MG63 (cell line): ENCODE data around the gene PEX11A. TPM values are rescaled to one million over a fixed set of nuclear protein-coding genes. Genes with fewer than 3 reads are reported as not detected.

Experiments
- DNase-seq: peaks from one replicate; pipeline ENCODE4 v3.0.0-alpha.2; 2020
- H3K27me3 ChIP-seq: fragments of 250-450 bp; sonication (Bioruptor Pico); 2 replicates; pipeline ENCODE4 v1.5.1; 2020; ENCODE audit warnings: mild to moderate bottlenecking, moderate library complexity
- H3K36me3 ChIP-seq: fragments of 250-450 bp; sonication (Bioruptor Pico); 2 replicates; pipeline ENCODE4 v1.5.1; 2020; ENCODE audit warnings: mild to moderate bottlenecking, moderate library complexity
- H3K4me3 ChIP-seq: fragments of 250-450 bp; sonication (Bioruptor Pico); 2 replicates; pipeline ENCODE4 v1.5.1; 2020; ENCODE audit warnings: mild to moderate bottlenecking, moderate library complexity
- H3K9me3 ChIP-seq: fragments of 250-450 bp; sonication (Bioruptor Pico); 2 replicates; pipeline ENCODE4 v1.5.1; 2020; ENCODE audit warnings: mild to moderate bottlenecking, moderate library complexity
- total RNA-seq: library from RNA; depleted of rRNA; stranded (reverse); fragments of >200 nt; shearing (Covaris generic); gene quantifications from 2 replicates; pipeline ENCODE4 v1.2.3, GENCODE V29; 2014; ENCODE audit warnings: low replicate concordance

The PEX11A gene
- total RNA-seq, 1 experiment from 2014 or later: 18.4 TPM

DNA sequence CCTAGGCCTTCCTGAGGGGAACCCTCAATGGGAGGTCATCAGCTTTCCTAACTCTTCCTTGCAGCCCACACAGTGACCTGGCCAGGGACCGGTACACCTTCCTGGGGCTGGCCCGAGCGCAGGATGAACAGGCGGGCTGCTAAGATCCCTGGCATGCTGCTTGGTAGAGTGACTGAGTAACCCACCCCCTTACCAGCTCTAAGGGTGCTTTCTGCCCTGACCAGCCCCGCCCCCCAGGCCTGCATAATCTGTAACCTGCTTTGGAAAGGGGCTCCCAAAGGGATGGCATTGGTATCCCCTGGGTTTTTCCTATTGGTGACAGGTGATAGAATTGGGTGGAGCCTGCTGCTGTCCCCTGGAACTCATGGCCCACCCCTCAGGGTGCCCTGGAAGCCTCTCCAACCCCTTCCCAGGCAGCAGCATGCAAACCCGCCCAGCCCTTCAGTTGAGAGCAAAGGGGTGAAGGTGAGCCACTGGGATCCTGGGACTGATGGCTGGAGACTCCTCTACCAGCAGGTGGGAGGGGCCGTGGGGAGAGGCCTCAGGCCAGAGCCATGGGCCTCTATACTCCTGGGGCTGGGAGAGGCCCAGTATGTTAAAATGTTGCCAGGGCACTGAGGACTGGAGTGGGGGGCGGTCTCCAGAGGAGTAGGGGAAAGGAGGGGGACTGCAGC lies 24.2 kb downstream of the PEX11A start:
- H3K9me3 ChIP-seq: no peaks in the 10 kb centered on the region
- H3K27me3 ChIP-seq: no peaks in the 10 kb centered on the region
- DNase-seq: no peak
- H3K36me3 ChIP-seq: no peaks in the 10 kb centered on the region
- no peak overlapping the region for H3K4me3 ChIP-seq

DNA sequence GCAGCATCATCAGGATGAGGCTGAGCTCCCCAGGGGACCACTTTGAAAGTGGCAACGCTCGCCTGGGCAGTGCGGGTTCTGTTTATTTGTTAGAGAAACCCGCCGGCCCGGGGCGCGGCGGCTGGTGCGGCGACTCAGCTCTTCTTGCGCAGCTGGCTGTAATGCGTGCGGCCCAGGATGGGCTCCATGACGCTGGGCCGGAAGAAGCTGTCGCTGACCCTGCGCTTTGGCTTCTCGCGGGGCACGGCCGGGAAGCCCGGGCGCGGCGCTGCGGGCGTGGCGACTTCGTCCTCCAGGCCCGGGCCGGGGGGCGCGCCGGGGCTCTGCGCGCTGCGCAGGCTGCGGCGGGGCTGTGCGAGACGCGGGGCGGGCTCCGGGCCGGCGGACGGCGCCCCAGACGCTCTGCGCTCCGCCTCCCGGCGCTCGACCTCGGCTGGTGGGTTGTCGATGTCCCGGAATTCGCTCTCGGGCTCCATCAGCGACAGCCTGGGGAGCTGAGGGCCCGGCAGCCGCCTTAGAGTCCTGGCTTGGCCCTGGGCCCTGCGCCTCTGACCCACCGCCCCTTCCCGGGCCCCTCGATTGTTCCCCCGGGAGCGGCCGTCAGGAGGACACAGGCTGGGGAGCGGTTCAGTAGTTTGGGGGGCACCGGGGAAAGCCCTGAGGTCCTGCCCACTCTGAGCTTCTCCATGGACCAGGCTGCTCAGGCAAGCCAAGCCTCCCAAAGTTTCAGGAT lies 24.9 kb downstream of the PEX11A start:
- Histone ChIP-seq H3K36me3 (no peaks in the 10 kb centered on the region), H3K9me3 (no peaks in the 10 kb centered on the region), H3K4me3 (no peak overlapping the region), H3K27me3 (no peaks in the 10 kb centered on the region)
- DNase-seq: peak; percentile 67

DNA sequence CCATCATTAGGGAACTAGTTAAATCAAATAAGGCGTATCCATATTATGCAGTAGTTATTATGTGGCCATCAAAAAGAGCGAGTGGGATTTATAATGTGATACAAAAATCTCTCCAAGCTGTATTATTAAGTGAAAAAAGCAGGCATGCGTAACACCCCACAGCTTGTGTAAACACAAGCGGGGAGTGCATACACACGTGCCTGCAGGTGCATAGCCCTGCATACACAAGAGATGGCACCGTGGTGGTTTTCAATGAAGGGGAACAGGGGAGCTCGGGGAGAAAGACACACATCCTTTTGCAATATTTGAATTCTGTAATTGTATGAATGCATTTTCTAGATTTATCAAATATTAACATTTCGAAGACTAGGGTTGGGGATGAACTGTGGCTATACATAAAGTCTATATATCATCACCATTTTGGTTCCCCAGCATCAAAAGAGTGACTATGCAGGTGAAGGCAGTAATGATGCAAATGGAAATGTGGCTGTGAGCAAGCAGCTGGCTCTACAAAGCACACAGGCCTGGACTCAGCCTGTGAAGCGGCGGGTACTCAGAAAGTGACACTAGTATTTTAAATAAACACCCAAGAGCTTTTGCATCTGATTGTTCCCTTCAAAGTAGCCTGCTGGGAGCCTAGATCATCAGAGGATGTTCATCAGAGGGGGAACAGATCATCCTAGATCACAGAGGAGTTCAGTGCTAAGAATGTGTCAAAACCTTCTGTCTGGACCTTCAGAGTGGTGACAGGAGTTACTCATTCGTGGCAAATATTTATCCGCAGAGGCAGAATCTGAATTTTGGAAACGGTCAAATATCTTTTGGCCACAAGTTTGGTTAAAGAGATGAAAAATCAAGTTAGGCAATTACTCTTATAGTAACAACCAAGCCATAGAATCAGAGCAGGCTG lies 25.9 kb downstream of the PEX11A start:
- no peak overlapping the region for H3K4me3 ChIP-seq
- no peaks in the 10 kb centered on the region for H3K36me3 ChIP-seq
- no peaks in the 10 kb centered on the region for H3K27me3 ChIP-seq
- no peaks in the 10 kb centered on the region for H3K9me3 ChIP-seq
- no peak for DNase-seq

DNA sequence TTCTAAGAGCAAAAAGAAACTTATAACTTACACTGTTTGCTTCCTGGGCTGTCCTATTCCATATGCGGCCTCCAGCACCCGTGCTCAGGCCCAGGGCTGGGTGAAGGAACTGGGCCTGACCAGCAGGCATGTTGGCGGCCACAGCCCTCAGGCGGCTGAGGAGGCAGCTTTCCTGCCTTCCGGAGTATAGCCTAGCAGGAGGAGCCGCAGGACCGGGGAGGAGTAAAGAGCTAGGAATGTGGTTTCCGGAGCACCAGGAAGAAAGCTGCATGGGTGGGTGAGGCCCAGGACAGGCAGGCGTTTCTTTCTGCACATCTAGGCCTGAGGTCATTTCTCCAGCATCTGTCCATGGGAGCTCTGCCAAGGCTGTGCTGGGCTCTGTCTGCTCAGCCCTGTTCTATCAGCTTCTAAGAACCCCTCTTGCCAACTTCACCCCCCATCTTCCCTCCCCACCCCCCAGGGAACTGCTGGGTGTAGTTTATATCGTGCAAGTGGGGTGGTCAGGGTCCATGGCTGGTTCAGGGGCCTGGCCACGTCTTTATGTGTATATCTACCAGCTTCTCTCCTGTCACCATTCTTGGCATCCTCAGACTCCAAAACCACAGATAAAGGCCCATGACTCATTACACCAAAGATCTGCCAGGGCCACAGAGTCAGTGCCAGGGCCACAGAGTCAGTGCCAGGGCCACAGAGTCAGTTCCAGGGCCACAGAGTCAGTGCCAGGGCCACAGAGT lies 27.5 kb downstream of the PEX11A start:
- Histone ChIP-seq H3K9me3 (no peaks in the 10 kb centered on the region), H3K36me3 (no peaks in the 10 kb centered on the region), H3K27me3 (no peaks in the 10 kb centered on the region), H3K4me3 (peak overlapping the region; percentile 40)
- peak; percentile 99 for DNase-seq

DNA sequence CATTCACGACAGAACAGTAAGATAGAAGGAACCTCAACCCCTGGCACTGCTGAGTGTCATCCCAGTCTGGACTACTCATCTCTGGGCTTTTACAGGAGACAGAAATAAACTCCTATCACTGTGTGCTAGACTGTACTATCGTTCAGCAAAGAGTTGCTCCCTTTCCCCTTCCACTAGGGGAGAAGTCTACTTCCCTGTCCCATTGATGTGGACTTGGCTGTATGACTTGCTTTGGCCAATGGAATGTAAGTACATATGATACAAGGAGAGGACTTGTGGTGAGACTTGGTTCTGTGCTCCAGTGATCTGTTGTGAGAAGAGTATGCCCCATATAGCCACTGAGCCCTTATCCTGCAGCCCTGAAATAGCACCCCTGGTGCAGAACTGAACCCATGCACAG lies 30.0 kb downstream of the PEX11A start:
- H3K4me3 ChIP-seq: no peak overlapping the region
- H3K36me3 ChIP-seq: peaks cover 4% of the 10 kb centered on the region; the same call in 1 of the 2 replicates
- no peaks in the 10 kb centered on the region for H3K9me3 ChIP-seq
- H3K27me3 ChIP-seq: no peaks in the 10 kb centered on the region
- no peak for DNase-seq

DNA sequence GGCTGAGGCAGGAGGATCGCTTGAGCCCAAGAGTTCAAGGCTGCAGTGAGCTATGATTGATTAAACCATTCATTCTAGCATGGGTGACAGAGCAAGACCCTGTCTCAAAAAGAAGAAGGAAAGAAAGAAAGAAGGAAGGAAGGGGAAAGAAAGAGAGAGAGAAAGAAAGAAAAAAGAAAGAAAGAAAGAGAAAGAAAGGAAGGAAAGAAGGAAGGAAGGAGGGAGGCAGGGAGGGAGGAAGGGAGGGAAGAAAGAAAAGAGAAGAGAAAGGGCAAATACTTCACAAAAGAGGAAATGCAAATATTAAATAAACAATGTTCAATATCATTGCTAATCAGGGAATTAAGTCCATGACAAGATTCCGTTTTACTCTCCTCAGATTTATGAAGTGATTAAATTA lies 31.3 kb downstream of the PEX11A start:
- no peaks in the 10 kb centered on the region for H3K9me3 ChIP-seq
- no peaks in the 10 kb centered on the region for H3K27me3 ChIP-seq
- no peak overlapping the region for H3K4me3 ChIP-seq
- H3K36me3 ChIP-seq: peaks cover 7% of the 10 kb centered on the region
- no peak for DNase-seq

DNA sequence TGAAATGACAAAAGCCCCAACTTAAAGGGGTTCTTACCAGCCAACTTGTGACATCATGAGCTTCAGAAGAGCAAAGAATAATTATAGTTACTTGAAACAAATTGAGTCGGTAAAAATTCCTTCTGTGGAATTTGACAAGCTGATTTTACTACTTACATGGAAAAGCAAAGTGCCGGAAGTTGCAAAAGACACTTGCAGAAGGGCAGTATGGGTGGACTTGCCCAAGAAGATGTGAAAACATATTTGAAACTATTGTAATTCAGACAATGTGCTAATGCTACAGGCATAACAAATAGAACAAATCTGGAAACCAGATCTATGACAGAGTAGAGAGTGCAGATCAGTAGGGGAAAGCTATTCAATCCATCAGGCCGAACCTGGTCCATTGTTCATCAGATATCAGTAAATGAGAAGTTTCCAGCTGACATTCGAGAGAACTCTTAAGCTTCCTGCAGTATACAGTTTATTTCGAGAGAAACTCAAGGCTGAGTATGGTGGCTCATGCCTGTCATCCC lies 32.8 kb downstream of the PEX11A start:
- DNase-seq: no peak
- no peaks in the 10 kb centered on the region for H3K9me3 ChIP-seq
- no peaks in the 10 kb centered on the region for H3K27me3 ChIP-seq
- H3K36me3 ChIP-seq: peaks cover 19% of the 10 kb centered on the region
- H3K4me3 ChIP-seq: no peak overlapping the region

DNA sequence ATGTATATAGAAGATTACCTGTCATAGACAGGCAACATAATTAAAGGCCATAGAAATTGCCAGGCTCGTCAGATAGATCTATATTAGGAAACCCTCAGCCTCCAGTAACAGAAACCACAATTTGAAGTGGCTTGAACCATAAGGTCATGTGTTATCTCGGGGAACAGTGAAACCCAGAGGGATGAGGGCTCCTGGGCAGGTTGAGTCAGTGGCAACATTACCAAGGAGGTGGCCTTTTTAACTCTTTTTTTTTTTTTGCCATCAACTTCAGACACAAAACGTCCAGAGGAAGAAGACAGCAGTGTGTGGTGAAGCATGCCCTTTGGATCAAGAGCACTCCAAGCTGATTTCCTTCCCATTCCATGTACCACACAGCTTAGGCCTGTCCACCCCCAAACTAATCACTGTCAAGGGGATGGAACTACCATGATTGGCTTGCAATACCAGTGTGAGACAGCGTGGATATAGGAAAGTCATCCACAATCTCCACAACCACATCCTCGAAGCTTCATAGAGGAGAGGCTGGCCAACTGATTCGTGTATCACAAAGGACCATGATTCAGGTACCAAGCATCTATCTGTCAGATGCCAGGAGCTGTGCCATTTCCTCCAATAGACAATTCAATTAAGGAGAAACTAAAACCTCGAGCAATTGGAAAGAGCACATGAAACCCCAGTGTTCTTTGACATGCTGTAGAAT lies 34.3 kb downstream of the PEX11A start:
- Histone ChIP-seq H3K27me3 (no peaks in the 10 kb centered on the region), H3K36me3 (peaks cover 34% of the 10 kb centered on the region), H3K9me3 (no peaks in the 10 kb centered on the region), H3K4me3 (peak overlapping the region; percentile 96)
- DNase-seq: peak; percentile 57

DNA sequence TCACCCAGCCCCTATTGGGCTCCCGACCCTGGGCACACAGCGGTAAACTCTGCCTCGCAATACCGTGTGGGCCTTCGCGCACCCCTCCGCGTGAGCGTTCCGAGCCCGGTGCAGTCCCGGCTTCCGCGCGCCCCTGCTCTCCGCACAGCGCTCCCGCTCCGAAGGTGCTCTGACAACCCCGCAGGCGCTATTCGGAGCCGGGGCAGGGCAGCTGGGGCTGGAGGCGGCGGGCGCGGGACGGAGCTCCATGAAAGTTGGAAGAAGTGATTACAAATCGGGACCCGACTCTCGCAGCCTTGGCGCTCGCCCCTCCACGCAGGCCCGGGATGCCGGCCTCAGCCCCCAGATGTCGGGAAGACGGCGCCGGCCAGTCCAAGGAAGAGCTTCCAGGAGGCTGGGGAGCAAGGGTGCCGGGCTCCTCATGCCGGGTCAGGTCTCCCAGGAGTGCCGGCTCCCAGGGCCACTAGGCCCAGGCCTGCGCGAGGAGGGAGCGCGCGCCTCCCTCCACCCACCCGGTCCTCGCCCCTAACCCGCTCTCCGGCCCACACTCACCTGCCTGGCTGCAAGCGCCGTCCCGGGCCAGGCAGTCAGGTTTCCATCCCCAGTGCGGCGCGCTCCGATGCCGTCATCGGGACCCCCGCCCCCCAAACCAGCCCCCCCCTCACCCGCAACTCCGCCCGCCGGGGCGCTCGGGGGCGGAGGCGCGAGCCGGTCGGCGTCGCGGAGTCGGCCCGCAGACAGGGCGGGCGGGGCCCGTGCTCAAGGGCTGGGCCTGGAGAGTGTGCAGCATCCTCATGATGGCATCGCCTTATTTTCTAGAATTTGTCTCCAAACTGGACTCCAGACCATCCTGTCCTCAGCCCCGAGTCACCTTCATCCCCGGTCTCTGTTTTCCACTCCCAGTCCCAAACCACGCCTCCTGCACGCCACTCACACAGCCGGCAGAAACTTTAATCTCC lies 35.4 kb downstream of the PEX11A start, which contains the start of gene KIF7:
KIF7 (minus strand) TSS at position 621 of the 959 bp plus-strand sequence. CDS start 2,537 bp downstream, outside the sequence.
- Histone ChIP-seq H3K27me3 (no peaks in the 10 kb centered on the region), H3K36me3 (peaks cover 43% of the 10 kb centered on the region), H3K4me3 (peak within 1 kb of the TSS; percentile 96), H3K9me3 (no peaks in the 10 kb centered on the region)
- peak; percentile 83 for DNase-seq

DNA sequence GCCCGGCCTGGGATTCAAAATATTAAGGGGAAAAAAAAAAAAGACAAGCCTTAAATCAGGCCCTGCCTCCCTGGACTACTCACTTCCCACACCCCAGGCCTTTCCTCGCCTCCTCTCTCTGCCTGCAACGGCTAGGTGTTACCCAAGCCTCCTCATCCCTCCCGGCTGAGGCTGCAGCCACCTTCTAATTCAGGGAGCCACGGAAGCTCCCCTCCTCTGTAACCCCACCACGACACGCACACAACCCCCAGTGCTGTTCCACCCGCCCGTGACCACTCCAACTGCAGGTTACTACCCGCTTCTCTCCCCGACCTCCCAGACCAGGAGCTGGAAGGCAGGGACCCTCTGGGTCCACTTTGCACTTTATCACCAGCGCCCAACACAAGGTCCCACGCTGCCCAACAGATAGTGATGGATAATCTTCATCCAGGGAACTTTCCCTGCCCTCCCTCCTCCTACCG lies 36.2 kb downstream of the PEX11A start:
- H3K36me3 ChIP-seq: peaks cover 50% of the 10 kb centered on the region
- peak; percentile 71 for DNase-seq
- peak overlapping the region; percentile 96 for H3K4me3 ChIP-seq
- no peaks in the 10 kb centered on the region for H3K9me3 ChIP-seq
- H3K27me3 ChIP-seq: no peaks in the 10 kb centered on the region

DNA sequence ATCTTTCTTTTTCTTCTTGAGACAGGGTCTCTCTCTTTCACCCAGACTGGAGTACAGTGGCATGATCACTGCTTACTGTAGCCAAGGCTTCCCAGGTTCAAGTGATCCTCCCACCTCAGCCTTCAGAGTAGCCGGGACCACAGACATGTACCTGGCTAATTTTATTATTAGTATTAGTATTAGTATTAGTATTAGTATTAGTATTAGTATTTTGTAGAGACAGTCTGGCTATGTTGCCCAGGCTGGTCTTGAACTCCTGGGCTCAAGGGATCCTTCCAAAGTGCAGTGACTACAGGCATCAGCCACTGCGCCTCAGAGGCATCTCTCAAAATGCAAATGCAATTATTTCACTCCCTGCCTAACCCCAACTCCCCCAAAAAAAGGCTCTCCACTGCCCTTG lies 37.0 kb downstream of the PEX11A start:
- Histone ChIP-seq H3K4me3 (peak overlapping the region; percentile 96), H3K27me3 (no peaks in the 10 kb centered on the region), H3K9me3 (no peaks in the 10 kb centered on the region), H3K36me3 (peaks cover 57% of the 10 kb centered on the region)
- no peak for DNase-seq

DNA sequence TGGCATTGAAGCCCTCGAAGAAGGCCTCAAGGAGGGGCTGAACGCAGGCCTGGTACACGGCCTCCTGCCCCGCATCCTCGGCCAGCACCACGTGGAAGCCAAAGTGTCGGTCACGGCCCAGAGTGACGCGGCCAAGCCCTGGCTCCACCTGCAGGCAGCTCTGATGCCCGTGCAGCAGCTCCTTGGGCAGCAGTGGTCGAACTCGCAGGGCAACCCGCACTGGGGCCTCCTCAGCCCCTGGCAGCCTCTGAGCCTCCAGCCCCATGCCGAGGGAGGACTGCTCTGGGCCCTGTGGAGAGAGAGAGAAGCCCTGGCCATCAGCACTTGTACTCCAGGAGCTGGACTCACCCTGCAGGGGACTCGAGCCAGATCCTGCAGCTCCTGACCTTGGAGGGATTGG lies 37.9 kb downstream of the PEX11A start:
- no peak for DNase-seq
- Histone ChIP-seq H3K27me3 (no peaks in the 10 kb centered on the region), H3K9me3 (no peaks in the 10 kb centered on the region), H3K36me3 (peaks cover 61% of the 10 kb centered on the region), H3K4me3 (no peak overlapping the region)

DNA sequence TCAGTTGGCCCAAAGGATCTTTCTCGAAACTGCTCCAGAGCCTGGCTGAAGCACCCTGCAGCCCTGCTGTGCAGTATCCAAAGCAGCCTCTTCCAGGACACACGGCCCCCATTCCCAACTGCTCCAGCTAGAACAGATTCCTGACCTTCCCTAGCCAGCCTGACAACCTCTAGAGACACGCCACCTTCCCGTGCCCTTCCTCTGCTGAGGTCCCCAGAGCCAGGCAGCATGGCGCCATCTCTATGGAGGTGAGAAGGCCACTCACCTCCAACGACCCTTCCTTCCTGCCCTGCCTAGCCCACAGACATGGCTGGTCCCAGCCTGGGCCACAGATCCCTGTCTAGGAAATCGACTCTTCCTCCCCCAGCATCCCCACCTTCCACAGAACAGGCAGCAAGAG lies 38.4 kb downstream of the PEX11A start:
- Histone ChIP-seq H3K4me3 (no peak overlapping the region), H3K9me3 (no peaks in the 10 kb centered on the region), H3K27me3 (no peaks in the 10 kb centered on the region), H3K36me3 (peaks cover 66% of the 10 kb centered on the region)
- no peak for DNase-seq

DNA sequence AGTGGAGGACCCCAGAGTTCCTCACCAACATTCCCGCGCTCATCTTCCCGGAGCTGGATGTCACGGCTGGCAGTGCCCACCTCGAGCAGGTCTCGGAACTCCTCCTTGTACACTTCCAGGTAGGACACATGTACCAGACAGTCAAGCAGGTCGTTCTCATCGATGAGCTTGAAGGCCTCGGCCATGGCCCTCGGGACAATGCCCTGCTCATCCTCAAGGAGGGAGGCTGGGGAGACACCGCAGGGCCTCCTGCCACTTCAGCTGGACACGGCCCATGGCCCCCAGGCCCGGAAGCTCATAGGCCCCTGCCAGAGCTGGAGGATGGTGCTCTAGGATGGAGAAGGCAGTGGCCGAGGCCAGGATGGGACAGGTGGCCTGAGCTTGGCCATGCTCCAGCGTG lies 40.8 kb downstream of the PEX11A start:
- H3K4me3 ChIP-seq: no peak overlapping the region
- no peak for DNase-seq
- no peaks in the 10 kb centered on the region for H3K27me3 ChIP-seq
- H3K9me3 ChIP-seq: no peaks in the 10 kb centered on the region
- peaks cover 86% of the 10 kb centered on the region for H3K36me3 ChIP-seq
